ENCODE measurements around the gene ENG.

- TF ChIP-seq GATA2 (IDR thresholded peaks at IDR 0.05; ENCODE audit: low read depth, low read length) (no peak), GATA3 (IDR thresholded peaks at IDR 0.05; ENCODE audit: low read depth, low read length) (no peak)
Observed at GRCh38 chr9:127828262-127829031, 26.0 kb downstream of the ENG start.
